ENCODE data around the gene WDFY2. TPM values are rescaled to one million over a fixed set of nuclear protein-coding genes. Genes with fewer than 3 reads are reported as not detected.

WDFY2 gene
- total and polyA plus RNA-seq, 2 of the 13 experiments (the other 11 are each of a cell fraction or from before 2014, with no cell fraction given) = 22.6 to 27.0 TPM

DNA sequence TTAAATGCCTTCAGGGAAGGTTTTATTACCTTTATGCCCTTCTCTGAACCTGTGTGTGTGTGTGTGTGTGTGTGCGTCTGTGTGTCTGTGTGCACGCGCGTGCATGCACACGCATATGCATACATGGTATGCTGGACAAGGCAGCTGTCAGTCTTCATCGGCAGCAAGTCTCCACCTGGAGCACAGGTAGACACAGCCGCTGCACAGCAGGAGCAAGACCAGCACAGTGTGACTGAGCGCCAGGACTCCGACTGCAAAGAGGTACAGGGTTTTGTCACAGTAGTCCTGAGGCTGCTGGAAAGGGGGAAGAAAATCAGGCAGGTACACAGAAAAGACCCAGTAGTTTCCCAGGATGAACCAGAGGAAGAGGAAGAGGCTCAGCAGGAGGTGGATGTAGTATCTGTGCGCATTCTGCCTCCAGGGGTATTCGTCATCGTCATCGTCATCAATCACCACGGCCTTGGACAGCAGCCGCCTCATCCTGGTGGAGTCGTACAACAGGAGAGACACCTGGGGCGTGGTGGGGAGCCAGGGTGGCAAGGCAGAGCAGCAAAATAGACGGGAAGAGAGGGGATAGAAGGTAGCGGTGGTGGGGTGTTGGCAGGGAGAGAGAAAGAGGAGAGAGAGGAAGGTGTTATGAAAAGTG is 232.5 kb downstream of the WDFY2 start (continued):
- TF ChIP-seq BORCS8-MEF2B (CRISPR knock-in tag; IDR thresholded peaks at IDR 0.05) = no peak
- no peak for TF ChIP-seq ZMYM3 (CRISPR knock-in tag; IDR thresholded peaks at IDR 0.05)
- no peak for TF ChIP-seq KDM2A (CRISPR knock-in tag; IDR thresholded peaks at IDR 0.05; ENCODE audit: borderline replicate concordance, low read depth)

Small RNAs within 50 kb of the gene (microRNA-seq; reads per million reads assigned to microRNA genes)
- gene MIR4703 = not detected

Small RNAs within 50 kb of the gene (small RNA-seq; reads per million reads assigned to genes)
- gene MIR4703 (ENCODE audit: insufficient read depth in 2 of 3, insufficient read length in 3 of 3, low read depth in 2 of 3, low replicate concordance in 1 of 3) (0 reads per million in 3 experiments), gene RN7SL413P (ENCODE audit: insufficient read depth in 2 of 3, insufficient read length in 3 of 3, low read depth in 2 of 3, low replicate concordance in 1 of 3) (0 reads per million in 3 experiments), gene RNU6-65P (ENCODE audit: insufficient read depth in 2 of 3, insufficient read length in 3 of 3, low read depth in 2 of 3, low replicate concordance in 1 of 3) (0 to 0.33 (median 0) reads per million in 3 experiments), gene RNY1P6 (ENCODE audit: insufficient read depth in 2 of 3, insufficient read length in 3 of 3, low read depth in 2 of 3, low replicate concordance in 1 of 3) (0 reads per million in 3 experiments)

Other genes with a start within 250 kb of the WDFY2 start
- gene SERPINE3, start 244.8 kb upstream of the WDFY2 start, total RNA-seq (2016; rRNA removed; fragmentation: Illumina TruSeq; extraction: Trizol) = not detected in 2 replicates
- gene SERPINE3, start 244.8 kb upstream of the WDFY2 start, polyA plus RNA-seq (2011; rRNA removed) = not detected in 2 replicates
- gene INTS6, start 131.4 kb upstream of the WDFY2 start, total RNA-seq (2016; rRNA removed; fragmentation: Illumina TruSeq; extraction: Trizol) = 38.4 and 40.3 TPM in 2 replicates
- 27.9 and 28.0 TPM in 2 replicates for gene INTS6, start 131.4 kb upstream of the WDFY2 start, polyA plus RNA-seq (2011; rRNA removed)
- gene DHRS12, start 219.7 kb downstream of the WDFY2 start, total RNA-seq (2016; rRNA removed; fragmentation: Illumina TruSeq; extraction: Trizol) = 4.8 and 7.2 TPM in 2 replicates
- 8.4 and 12.7 TPM in 2 replicates for gene DHRS12, start 219.7 kb downstream of the WDFY2 start, polyA plus RNA-seq (2011; rRNA removed)

Measured in HepG2 (cell line).